ENCODE data around the gene CCDC150. TPM values are rescaled to one million over a fixed set of nuclear protein-coding genes. Genes with fewer than 3 reads are reported as not detected.
"Not testable (repeated sequence)": the region's sequence is repeated elsewhere in the genome, so short reads cannot be mapped to it uniquely, and the experiment has no call there.

Gene CCDC150
- total and polyA plus RNA-seq, 4 experiments from 2014 or later = 0.44 to 0.87 TPM; not detected in 2

- ChIA-PET CTCF (ENCODE audit: partially characterized antibody) (interaction anchor here (2.7 kb wide), 1 partner anchor 25 kb away, joined by 10 read pairs; no protein-coding TSS in a partner anchor), POLR2A (ENCODE audit: partially characterized antibody) (no interaction called here)
- H3K9me3 ChIP-seq (ENCODE audit: control insufficient read depth in 1 of 2, low read length in 2 of 2) = no peaks in the 10 kb centered on the region
- DNase-seq = peak in 2 of 5 donors; percentile 4 to 8
- H3K36me3 ChIP-seq (ENCODE audit: insufficient read depth, low read length) = no peaks in the 10 kb centered on the region
- no peaks in the 10 kb centered on the region for H3K9me3 Mint-ChIP-seq
- H3K4me3 Mint-ChIP-seq = peak overlapping the region in 3 of 8 donors; percentile 11 to 31 (median 18)
- H3K27me3 Mint-ChIP-seq = no peaks in the 10 kb centered on the region
- no peak overlapping the region for H3K4me3 ChIP-seq (ENCODE audit: low read length in 2 of 2)
- H3K27ac ChIP-seq (ENCODE audit: low read depth, low read length) = no peak overlapping the region
- H3K36me3 Mint-ChIP-seq = no peaks in the 10 kb centered on the region
- peaks cover 3% of the 10 kb centered on the region for H3K4me1 ChIP-seq (ENCODE audit: insufficient read depth, low read length)
- H3K27me3 ChIP-seq (ENCODE audit: insufficient read depth, low read length) = no peaks in the 10 kb centered on the region
- H3K4me1 Mint-ChIP-seq = peaks cover 5 to 10% (median 8%) of the 10 kb centered on the region in 4 donors
- H3K27ac Mint-ChIP-seq = peak overlapping the region in 4 of 7 donors; percentile 5 to 71 (median 24)
- intact Hi-C loops (cut with micrococcal nuclease) = no loop called here
Observed at GRCh38 chr2:196725882-196726281, 86.4 kb downstream of the CCDC150 start.

GRCh38 chr2:196729418-196729817, 89.9 kb downstream of the CCDC150 start:
- Mint-ChIP-seq H3K4me3 (no peak overlapping the region), H3K27me3 (no peaks in the 10 kb centered on the region), H3K4me1 (peaks cover 5 to 10% (median 8%) of the 10 kb centered on the region in 4 donors), H3K27ac (no peak overlapping the region), H3K36me3 (no peaks in the 10 kb centered on the region), H3K9me3 (peaks cover 0 to 2% (median 0%) of the 10 kb centered on the region in 8 donors)
- Histone ChIP-seq H3K27ac (ENCODE audit: low read depth, low read length) (no peak overlapping the region), H3K4me1 (ENCODE audit: insufficient read depth, low read length) (peaks cover 3% of the 10 kb centered on the region), H3K9me3 (ENCODE audit: control insufficient read depth in 1 of 2, low read length in 2 of 2) (peaks cover 0 to 1% of the 10 kb centered on the region in 2 donors), H3K4me3 (ENCODE audit: low read length in 2 of 2) (no peak overlapping the region), H3K27me3 (ENCODE audit: insufficient read depth, low read length) (no peaks in the 10 kb centered on the region), H3K36me3 (ENCODE audit: insufficient read depth, low read length) (no peaks in the 10 kb centered on the region)
- ChIA-PET CTCF (ENCODE audit: partially characterized antibody) (interaction anchor here (1.2 to 3.0 kb wide), 2 partner anchors 8 to 22 kb away, joined by 4 to 11 read pairs; no protein-coding TSS in a partner anchor), POLR2A (ENCODE audit: partially characterized antibody) (no interaction called here)
- DNase-seq = no peak
- intact Hi-C loops (cut with micrococcal nuclease) = no loop called here

GRCh38 chr2:196736646-196737045, 97.1 kb downstream of the CCDC150 start:
- H3K4me3 Mint-ChIP-seq; POLR2A ChIA-PET (ENCODE audit: partially characterized antibody); intact Hi-C loops (cut with micrococcal nuclease); H3K4me1 ChIP-seq (ENCODE audit: insufficient read depth, low read length); H3K27me3 Mint-ChIP-seq; H3K36me3 Mint-ChIP-seq; H3K27ac Mint-ChIP-seq; H3K36me3 ChIP-seq (ENCODE audit: insufficient read depth, low read length); H3K4me3 ChIP-seq (ENCODE audit: low read length in 2 of 2); H3K9me3 ChIP-seq (ENCODE audit: control insufficient read depth in 1 of 2, low read length in 2 of 2); H3K27ac ChIP-seq (ENCODE audit: low read depth, low read length); H3K4me1 Mint-ChIP-seq; H3K27me3 ChIP-seq (ENCODE audit: insufficient read depth, low read length); DNase-seq: not testable (repeated sequence)
- H3K9me3 Mint-ChIP-seq = peaks cover 0 to 18% (median 14%) of the 10 kb centered on the region in 8 donors
- CTCF ChIA-PET (ENCODE audit: partially characterized antibody) = interaction anchor here (2.2 kb wide), 1 partner anchor 14 kb away, joined by 10 read pairs; no protein-coding TSS in a partner anchor

GRCh38 chr2:196737046-196737445, 97.5 kb downstream of the CCDC150 start:
- no peak for DNase-seq
- ChIA-PET POLR2A (ENCODE audit: partially characterized antibody) (no interaction called here), CTCF (ENCODE audit: partially characterized antibody) (interaction anchor here (2.2 kb wide), 1 partner anchor 14 kb away, joined by 10 read pairs; no protein-coding TSS in a partner anchor)
- Mint-ChIP-seq H3K27ac (no peak overlapping the region), H3K4me1 (no peaks in the 10 kb centered on the region), H3K27me3 (no peaks in the 10 kb centered on the region), H3K9me3 (peaks cover 0 to 18% (median 14%) of the 10 kb centered on the region in 8 donors), H3K36me3 (peaks cover 2 to 3% of the 10 kb centered on the region in 2 donors), H3K4me3 (no peak overlapping the region)
- Histone ChIP-seq H3K36me3 (ENCODE audit: insufficient read depth, low read length) (no peaks in the 10 kb centered on the region), H3K4me3 (ENCODE audit: low read length in 2 of 2) (no peak overlapping the region), H3K27ac (ENCODE audit: low read depth, low read length) (no peak overlapping the region), H3K4me1 (ENCODE audit: insufficient read depth, low read length) (no peaks in the 10 kb centered on the region), H3K9me3 (ENCODE audit: control insufficient read depth in 1 of 2, low read length in 2 of 2) (peaks cover 0 to 4% of the 10 kb centered on the region in 2 donors), H3K27me3 (ENCODE audit: insufficient read depth, low read length) (no peaks in the 10 kb centered on the region)
- intact Hi-C loops (cut with micrococcal nuclease) = no loop called here

GRCh38 chr2:196739031-196739430, 99.5 kb downstream of the CCDC150 start:
- H3K27me3 Mint-ChIP-seq = no peaks in the 10 kb centered on the region
- H3K27ac ChIP-seq (ENCODE audit: low read depth, low read length) = no peak overlapping the region
- H3K27me3 ChIP-seq (ENCODE audit: insufficient read depth, low read length) = no peaks in the 10 kb centered on the region
- no peaks in the 10 kb centered on the region for H3K36me3 ChIP-seq (ENCODE audit: insufficient read depth, low read length)
- POLR2A ChIA-PET (ENCODE audit: partially characterized antibody) = no interaction called here
- no peaks in the 10 kb centered on the region for H3K4me1 ChIP-seq (ENCODE audit: insufficient read depth, low read length)
- H3K4me3 Mint-ChIP-seq = no peak overlapping the region
- H3K4me3 ChIP-seq (ENCODE audit: low read length in 2 of 2) = no peak overlapping the region
- peaks cover 0 to 4% of the 10 kb centered on the region in 2 donors for H3K9me3 ChIP-seq (ENCODE audit: control insufficient read depth in 1 of 2, low read length in 2 of 2)
- peaks cover 2 to 3% of the 10 kb centered on the region in 2 donors for H3K36me3 Mint-ChIP-seq
- CTCF ChIA-PET (ENCODE audit: partially characterized antibody) = interaction anchor here (0.7 kb wide), 1 partner anchor 45 kb away, joined by 4 read pairs; no protein-coding TSS in a partner anchor
- peaks cover 0 to 18% (median 14%) of the 10 kb centered on the region in 8 donors for H3K9me3 Mint-ChIP-seq
- intact Hi-C loops (cut with micrococcal nuclease) = no loop called here
- DNase-seq = no peak
- no peak overlapping the region for H3K27ac Mint-ChIP-seq
- no peaks in the 10 kb centered on the region for H3K4me1 Mint-ChIP-seq

GRCh38 chr2:196742216-196742615, 102.7 kb downstream of the CCDC150 start:
- no peak for DNase-seq
- Mint-ChIP-seq H3K4me3 (no peak overlapping the region), H3K27me3 (no peaks in the 10 kb centered on the region), H3K36me3 (peaks cover 0 to 2% of the 10 kb centered on the region in 2 donors), H3K4me1 (no peaks in the 10 kb centered on the region), H3K27ac (no peak overlapping the region), H3K9me3 (peaks cover 0 to 12% (median 7%) of the 10 kb centered on the region in 8 donors)
- CTCF ChIA-PET (ENCODE audit: partially characterized antibody) = interaction anchor here (2.6 kb wide), 1 partner anchor 8 kb away, joined by 14 read pairs; no protein-coding TSS in a partner anchor
- Histone ChIP-seq H3K4me1 (ENCODE audit: insufficient read depth, low read length) (no peaks in the 10 kb centered on the region), H3K36me3 (ENCODE audit: insufficient read depth, low read length) (no peaks in the 10 kb centered on the region), H3K4me3 (ENCODE audit: low read length in 2 of 2) (no peak overlapping the region), H3K27me3 (ENCODE audit: insufficient read depth, low read length) (no peaks in the 10 kb centered on the region), H3K9me3 (ENCODE audit: control insufficient read depth in 1 of 2, low read length in 2 of 2) (no peaks in the 10 kb centered on the region), H3K27ac (ENCODE audit: low read depth, low read length) (no peak overlapping the region)
- intact Hi-C loops (cut with micrococcal nuclease) = no loop called here
- POLR2A ChIA-PET (ENCODE audit: partially characterized antibody) = no interaction called here

GRCh38 chr2:196742685-196743084, 103.2 kb downstream of the CCDC150 start:
- H3K27ac ChIP-seq (ENCODE audit: low read depth, low read length) = no peak overlapping the region
- H3K4me3 ChIP-seq (ENCODE audit: low read length in 2 of 2) = no peak overlapping the region
- H3K36me3 ChIP-seq (ENCODE audit: insufficient read depth, low read length) = no peaks in the 10 kb centered on the region
- intact Hi-C loops (cut with micrococcal nuclease) = no loop called here
- no peaks in the 10 kb centered on the region for H3K4me1 ChIP-seq (ENCODE audit: insufficient read depth, low read length)
- Mint-ChIP-seq H3K27ac (no peak overlapping the region), H3K9me3 (peaks cover 0 to 10% (median 5%) of the 10 kb centered on the region in 8 donors), H3K36me3 (peaks cover 0 to 2% of the 10 kb centered on the region in 2 donors), H3K27me3 (no peaks in the 10 kb centered on the region), H3K4me3 (no peak overlapping the region), H3K4me1 (no peaks in the 10 kb centered on the region)
- no peaks in the 10 kb centered on the region for H3K27me3 ChIP-seq (ENCODE audit: insufficient read depth, low read length)
- POLR2A ChIA-PET (ENCODE audit: partially characterized antibody) = no interaction called here
- no peak for DNase-seq
- CTCF ChIA-PET (ENCODE audit: partially characterized antibody) = interaction anchor here (2.6 kb wide), 1 partner anchor 8 kb away, joined by 14 read pairs; no protein-coding TSS in a partner anchor
- no peaks in the 10 kb centered on the region for H3K9me3 ChIP-seq (ENCODE audit: control insufficient read depth in 1 of 2, low read length in 2 of 2)
